Transverse colon (tissue), 4 donors: ENCODE data around the gene ANK3. TPM values are rescaled to one million over a fixed set of nuclear protein-coding genes. Genes with fewer than 3 reads are reported as not detected.

Source experiments
- DNase-seq: peaks from one replicate; pipeline ENCODE4 v3.0.0-alpha.2; 2019
- H3K27ac ChIP-seq, 4 donors: fragments of 200-600 bp; sonication (generic); 2 replicates each; pipeline ENCODE4 v1.5.1; 2016 to 2018; ENCODE audit warnings: inconsistent platforms in 4 of 4
- H3K27me3 ChIP-seq: fragments of 200-600 bp; sonication (generic); 2 replicates; pipeline ENCODE4 v1.5.1; 2017; ENCODE audit warnings: inconsistent platforms
- H3K36me3 ChIP-seq, 4 donors: fragments of 200-600 bp; sonication (generic); 2 replicates each; pipeline ENCODE4 v1.5.1; 2017 to 2019; ENCODE audit warnings: inconsistent platforms in 4 of 4
- H3K4me1 ChIP-seq, 4 donors: fragments of 200-600 bp; sonication (generic); 2 replicates each; pipeline ENCODE4 v1.5.1; 2017 to 2020; ENCODE audit warnings: inconsistent platforms in 4 of 4
- H3K4me3 ChIP-seq, 4 donors: fragments of 200-600 bp; sonication (generic); 1 replicate in 1 of 4; 2 replicates in 3 of 4; pipeline versions ENCODE4 v1.5.1 to v1.6.1; 2017 to 2019; ENCODE audit warnings: inconsistent platforms in 4 of 4
- H3K9me3 ChIP-seq, 2 donors: fragments of 200-600 bp; sonication (generic); 2 replicates each; pipeline ENCODE4 v1.5.1; 2017 to 2019; ENCODE audit warnings: inconsistent platforms in 2 of 2
- CTCF ChIP-seq, 5 experiments: fragments of 200-600 bp in 3 of 5; fragments of 450-650 bp in 2 of 5; sonication (generic) in 3 of 5; IDR thresholded peaks; 1 replicate in 2 of 5; 2 replicates in 3 of 5; pipeline ENCODE4 v1.5.1; 2016 to 2017; ENCODE audit warnings: antibody characterized with exemption in 5 of 5, inconsistent platforms in 3 of 5, mild to moderate bottlenecking in 2 of 5, moderate library complexity in 1 of 5
- EP300 ChIP-seq: sonication (generic); formaldehyde crosslinking; IDR thresholded peaks from one replicate; pipeline ENCODE4 v1.6.1; 2017; ENCODE audit warnings: antibody characterized with exemption, low read depth
- POLR2A ChIP-seq: fragments of 450-650 bp; IDR thresholded peaks from one replicate; pipeline ENCODE4 v1.6.1; 2016; ENCODE audit warnings: antibody characterized with exemption, mild to moderate bottlenecking, moderate library complexity
- POLR2AphosphoS5 ChIP-seq, 3 donors: sonication (generic); formaldehyde crosslinking; IDR thresholded peaks; one replicate each; pipeline ENCODE4 v1.6.1; 2016; ENCODE audit warnings: antibody characterized with exemption in 3 of 3
- WGBS, 2 donors: methylation state at CpG; one replicate each; pipeline ENCODE4 v1.1.5; 2018; ENCODE audit warnings: low coverage in 1 of 2; 5-methylcytosine and 5-hydroxymethylcytosine counted together
- in situ Hi-C, 4 donors: fragments of 200-750 bp; cut with MboI; loops; one replicate each; pipeline versions ENCODE4 v1.15.0 to v1.15.1; 2017; ENCODE audit warnings: low sequenced_read_pairs in 3 of 4, low pct_ligation_motif_present in 1 of 4, low pct_unique_long_range_greater_than_20kb in 1 of 4
- intact Hi-C: fragments of 100-400 bp; cut with DNase I; formaldehyde crosslinking; loops from one replicate; pipeline ENCODE4 v1.15.1; 2023; ENCODE audit warnings: low total_unique reads
- total RNA-seq, 4 donors: library from RNA; depleted of rRNA; stranded (reverse); fragments of >200 nt; gene quantifications; one replicate each; pipeline ENCODE4 v1.1.0, GENCODE V29; 2016

Gene ANK3
- total RNA-seq, 4 donors from 2014 or later, result 41.2 to 230 (median 172) TPM

GRCh38 chr10:60267802-60268201 is 121.9 kb downstream of the ANK3 start:
- in situ Hi-C loops (no loop called here), intact Hi-C loops (no loop called here)
- TF ChIP-seq EP300 (no peak), POLR2A (no peak), POLR2AphosphoS5 (IDR thresholded peaks at IDR 0.05) (no peak), CTCF (IDR thresholded peaks at IDR 0.05) (no peak)
- Histone ChIP-seq H3K4me3 (no peak overlapping the region), H3K36me3 (no peaks in the 10 kb centered on the region), H3K27me3 (no peaks in the 10 kb centered on the region), H3K4me1 (no peaks in the 10 kb centered on the region), H3K9me3 (no peaks in the 10 kb centered on the region), H3K27ac (no peak overlapping the region)
- DNase-seq, result no peak
- WGBS, 2 donors, result 86 to 87% methylated on average over 6 of the region's 6 CpGs

GRCh38 chr10:60266513-60266912 is 123.2 kb downstream of the ANK3 start:
- in situ Hi-C loops, result no loop called here
- no peak for DNase-seq

DNA sequence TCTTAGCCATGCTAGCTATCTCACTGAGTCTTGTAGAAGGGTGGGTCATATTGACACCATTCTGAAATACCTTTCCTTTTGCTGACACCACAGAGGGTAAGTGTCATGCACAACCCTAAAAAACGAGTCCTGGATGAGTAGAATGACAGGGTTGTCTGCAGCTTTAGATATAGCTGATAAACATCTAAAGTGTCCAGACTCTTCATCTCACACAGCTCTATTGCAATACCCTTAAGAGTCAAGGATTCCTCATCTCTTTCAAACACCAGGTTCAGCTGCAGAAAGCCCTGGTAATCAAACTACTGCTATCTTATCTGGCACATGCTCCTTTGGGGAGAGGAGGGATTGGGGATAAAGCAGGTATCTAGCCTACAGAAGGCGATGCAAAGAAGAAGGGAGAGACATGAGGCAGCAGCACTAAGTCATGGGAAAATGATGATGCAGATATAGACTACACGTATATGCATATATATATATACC is 127.0 kb downstream of the ANK3 start:
- intact Hi-C loops (no loop called here), in situ Hi-C loops (no loop called here)
- no peaks in the 10 kb centered on the region for H3K27me3 ChIP-seq
- no peaks in the 10 kb centered on the region for H3K36me3 ChIP-seq
- TF ChIP-seq POLR2A (no peak), CTCF (IDR thresholded peaks at IDR 0.05) (no peak), EP300 (no peak), POLR2AphosphoS5 (IDR thresholded peaks at IDR 0.05) (no peak)
- H3K27ac ChIP-seq, result no peak overlapping the region
- H3K4me1 ChIP-seq, result no peaks in the 10 kb centered on the region
- no peaks in the 10 kb centered on the region for H3K9me3 ChIP-seq
- H3K4me3 ChIP-seq, result no peak overlapping the region
- DNase-seq, result no peak
- WGBS, 2 donors, result 76 to 89% methylated on average over 3 of the region's 3 CpGs

More at GRCh38 chr10:60266513-60266912, 123.2 kb downstream of the ANK3 start:
- H3K27ac ChIP-seq, result no peak overlapping the region
- H3K36me3 ChIP-seq, result no peaks in the 10 kb centered on the region
- no peaks in the 10 kb centered on the region for H3K4me1 ChIP-seq
- TF ChIP-seq POLR2A (no peak), CTCF (IDR thresholded peaks at IDR 0.05) (no peak), POLR2AphosphoS5 (IDR thresholded peaks at IDR 0.05) (no peak), EP300 (no peak)
- no peak overlapping the region for H3K4me3 ChIP-seq
- 82 to 92% methylated on average over 1 of the region's 1 CpG for WGBS, 2 donors
- intact Hi-C loops, result no loop called here
- H3K9me3 ChIP-seq, result no peaks in the 10 kb centered on the region
- no peaks in the 10 kb centered on the region for H3K27me3 ChIP-seq

- Histone ChIP-seq H3K9me3 (no peaks in the 10 kb centered on the region), H3K4me1 (no peaks in the 10 kb centered on the region), H3K36me3 (no peaks in the 10 kb centered on the region), H3K4me3 (no peak overlapping the region), H3K27ac (no peak overlapping the region), H3K27me3 (no peaks in the 10 kb centered on the region)
- WGBS, 2 donors, result 51 to 73% methylated on average over 3 of the region's 3 CpGs
- intact Hi-C loops, result no loop called here
- in situ Hi-C loops, result no loop called here
- no peak for DNase-seq
- TF ChIP-seq EP300 (no peak), POLR2AphosphoS5 (IDR thresholded peaks at IDR 0.05) (no peak), CTCF (IDR thresholded peaks at IDR 0.05) (no peak), POLR2A (no peak)
Observed at GRCh38 chr10:60260321-60260720, 129.4 kb downstream of the ANK3 start.
